ENCODE measurements around the gene SLC9C2. TPM values are rescaled to one million over a fixed set of nuclear protein-coding genes. Genes with fewer than 3 reads are reported as not detected.
"Not testable (repeated sequence)": the region's sequence is repeated elsewhere in the genome, so short reads cannot be mapped to it uniquely, and the experiment has no call there.

SLC9C2 gene
- total RNA-seq, 1 experiment from 2014 or later = not detected

- DNase-seq (no peak), ATAC-seq (no peak)
- H3K9ac ChIP-seq (ENCODE audit: low read length) = no peak overlapping the region
- H2AFZ ChIP-seq (ENCODE audit: low read length) = no peak overlapping the region
- H3K27ac ChIP-seq (ENCODE audit: low read length) = no peak overlapping the region
- H3K4me2 ChIP-seq (ENCODE audit: low read length) = no peak overlapping the region
- BruUV-seq (replicated peaks) = no TSS peak
- H3K9me3 ChIP-seq (ENCODE audit: low read length) = peaks cover 31% of the 10 kb centered on the region
- H3K36me3 ChIP-seq (ENCODE audit: low read depth, low read length) = peaks cover 16% of the 10 kb centered on the region
- no peaks in the 10 kb centered on the region for H3K27me3 ChIP-seq (ENCODE audit: low read length)
- H4K20me1 ChIP-seq (ENCODE audit: low read length) = no peaks in the 10 kb centered on the region
- intact Hi-C loops (cut with micrococcal nuclease) = no loop called here
- H3K9me2 ChIP-seq (replicated peaks; ENCODE audit: low read length) = no peaks in the 10 kb centered on the region
- no peaks in the 10 kb centered on the region for H3K79me2 ChIP-seq (ENCODE audit: low read length)
- POLR2A ChIA-PET (ENCODE audit: unreplicated experiment) = interaction anchor here (0.6 to 0.7 kb wide), 3 partner anchors 10 to 190 kb away, joined by 3 to 9 read pairs (median 3); no protein-coding TSS in a partner anchor
- no peak overlapping the region for H3K4me3 ChIP-seq (ENCODE audit: low read length)
- no peaks in the 10 kb centered on the region for H3F3A ChIP-seq (ENCODE audit: low read length, unreplicated experiment)
- TF ChIP-seq EZH2phosphoT487 (IDR thresholded peaks at IDR 0.05; ENCODE audit: borderline replicate concordance, low read length) = no peak
- TF ChIP-seq, protein P1, sequence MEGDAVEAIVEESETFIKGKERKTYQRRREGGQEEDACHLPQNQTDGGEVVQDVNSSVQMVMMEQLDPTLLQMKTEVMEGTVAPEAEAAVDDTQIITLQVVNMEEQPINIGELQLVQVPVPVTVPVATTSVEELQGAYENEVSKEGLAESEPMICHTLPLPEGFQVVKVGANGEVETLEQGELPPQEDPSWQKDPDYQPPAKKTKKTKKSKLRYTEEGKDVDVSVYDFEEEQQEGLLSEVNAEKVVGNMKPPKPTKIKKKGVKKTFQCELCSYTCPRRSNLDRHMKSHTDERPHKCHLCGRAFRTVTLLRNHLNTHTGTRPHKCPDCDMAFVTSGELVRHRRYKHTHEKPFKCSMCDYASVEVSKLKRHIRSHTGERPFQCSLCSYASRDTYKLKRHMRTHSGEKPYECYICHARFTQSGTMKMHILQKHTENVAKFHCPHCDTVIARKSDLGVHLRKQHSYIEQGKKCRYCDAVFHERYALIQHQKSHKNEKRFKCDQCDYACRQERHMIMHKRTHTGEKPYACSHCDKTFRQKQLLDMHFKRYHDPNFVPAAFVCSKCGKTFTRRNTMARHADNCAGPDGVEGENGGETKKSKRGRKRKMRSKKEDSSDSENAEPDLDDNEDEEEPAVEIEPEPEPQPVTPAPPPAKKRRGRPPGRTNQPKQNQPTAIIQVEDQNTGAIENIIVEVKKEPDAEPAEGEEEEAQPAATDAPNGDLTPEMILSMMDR (conservative IDR thresholded peaks at IDR 0.05; ENCODE audit: low read depth, low read length) = no peak
- no peak for TF ChIP-seq EZH2 (IDR thresholded peaks at IDR 0.05; ENCODE audit: low read length, unreplicated experiment)
- CTCF ChIA-PET = no interaction called here
- H3K4me1 ChIP-seq (ENCODE audit: insufficient read depth, low read length) = no peaks in the 10 kb centered on the region
These were observed 107.1 kb downstream of the SLC9C2 start for GRCh38 chr1:173495609-173496267.

- CTCF ChIA-PET; intact Hi-C loops (cut with micrococcal nuclease): not testable (repeated sequence)
These were observed 109.7 kb downstream of the SLC9C2 start for GRCh38 chr1:173493125-173493524.

GRCh38 chr1:173491508-173491907 is 111.4 kb downstream of the SLC9C2 start:
- ATAC-seq (no peak), DNase-seq (no peak)
- H3F3A ChIP-seq (ENCODE audit: low read length, unreplicated experiment) = peaks cover 10% of the 10 kb centered on the region
- H3K36me3 ChIP-seq (ENCODE audit: low read depth, low read length) = peaks cover 44% of the 10 kb centered on the region
- H3K9me2 ChIP-seq (replicated peaks; ENCODE audit: low read length) = no peaks in the 10 kb centered on the region
- TF ChIP-seq EZH2phosphoT487 (IDR thresholded peaks at IDR 0.05; ENCODE audit: borderline replicate concordance, low read length) (no peak), EZH2 (IDR thresholded peaks at IDR 0.05; ENCODE audit: low read length, unreplicated experiment) (no peak)
- TF ChIP-seq, protein P1 (conservative IDR thresholded peaks at IDR 0.05; ENCODE audit: low read depth, low read length) = no peak
- H2AFZ ChIP-seq (ENCODE audit: low read length) = no peak overlapping the region
- ChIA-PET CTCF (no interaction called here), POLR2A (ENCODE audit: unreplicated experiment) (interaction anchor here (0.6 to 0.7 kb wide), 2 partner anchors 16 to 243 kb away, joined by 3 to 4 read pairs; no protein-coding TSS in a partner anchor)
- intact Hi-C loops (cut with micrococcal nuclease) = no loop called here
- H3K4me2 ChIP-seq (ENCODE audit: low read length) = no peak overlapping the region
- no peak overlapping the region for H3K4me3 ChIP-seq (ENCODE audit: low read length)
- peaks cover 15% of the 10 kb centered on the region for H3K9me3 ChIP-seq (ENCODE audit: low read length)
- H3K9ac ChIP-seq (ENCODE audit: low read length) = no peak overlapping the region
- no peaks in the 10 kb centered on the region for H3K79me2 ChIP-seq (ENCODE audit: low read length)
- no TSS peak for BruUV-seq (replicated peaks)
- 0 out of 2 replicates have a peak, but pooled peaks cover 6% of the 10 kb centered on the region for H4K20me1 ChIP-seq (ENCODE audit: low read length)
- H3K27ac ChIP-seq (ENCODE audit: low read length) = no peak overlapping the region
- no peaks in the 10 kb centered on the region for H3K27me3 ChIP-seq (ENCODE audit: low read length)
- H3K4me1 ChIP-seq (ENCODE audit: insufficient read depth, low read length) = peaks cover 8% of the 10 kb centered on the region; the same call in 1 of the 2 replicates

More at GRCh38 chr1:173493125-173493524, 109.7 kb downstream of the SLC9C2 start:
- H2AFZ ChIP-seq (ENCODE audit: low read length); H3K79me2 ChIP-seq (ENCODE audit: low read length); H3K9me2 ChIP-seq (replicated peaks; ENCODE audit: low read length); BruUV-seq (replicated peaks); POLR2A ChIA-PET (ENCODE audit: unreplicated experiment); H3K27me3 ChIP-seq (ENCODE audit: low read length); H3K4me3 ChIP-seq (ENCODE audit: low read length); H3K4me2 ChIP-seq (ENCODE audit: low read length); H3K9ac ChIP-seq (ENCODE audit: low read length); ATAC-seq; H3K4me1 ChIP-seq (ENCODE audit: insufficient read depth, low read length); H3K27ac ChIP-seq (ENCODE audit: low read length); H3F3A ChIP-seq (ENCODE audit: low read length, unreplicated experiment); H4K20me1 ChIP-seq (ENCODE audit: low read length); DNase-seq: not testable (repeated sequence)
- Histone ChIP-seq H3K36me3 (ENCODE audit: low read depth, low read length) (peaks cover 34% of the 10 kb centered on the region), H3K9me3 (ENCODE audit: low read length) (peaks cover 30% of the 10 kb centered on the region)
